NB4 (cell line): ENCODE data around the gene MICAL3.

Experiments
- DNase-seq: peaks from one replicate; pipeline ENCODE4 v3.0.0; 2010; ENCODE audit warnings: low read depth
- H3K4me3 ChIP-seq: one replicate; pipeline ENCODE4 v1.5.1; 2011; ENCODE audit warnings: mild to moderate bottlenecking, low read depth, low read length, moderate library complexity
- MYC ChIP-seq: IDR thresholded peaks from 2 replicates; pipeline ENCODE4 v1.6.1; 2011; ENCODE audit warnings: low read depth, low read length
- POLR2A ChIP-seq: IDR thresholded peaks from 2 replicates; pipeline ENCODE4 v1.6.1; 2011; ENCODE audit warnings: mild to moderate bottlenecking; ENCODE audit not compliant: insufficient read length; ENCODE audit errors: extremely low read depth
- TF ChIP-seq, protein P1 (sequence below): IDR thresholded peaks from one replicate; pipeline ENCODE4 v1.5.1; 2012; ENCODE audit warnings: low read depth, low read length
- TF ChIP-seq, protein P2 (sequence below): IDR thresholded peaks from 2 replicates; pipeline ENCODE4 v1.6.1; 2011; ENCODE audit warnings: low read depth, low read length

The MICAL3 gene

DNA sequence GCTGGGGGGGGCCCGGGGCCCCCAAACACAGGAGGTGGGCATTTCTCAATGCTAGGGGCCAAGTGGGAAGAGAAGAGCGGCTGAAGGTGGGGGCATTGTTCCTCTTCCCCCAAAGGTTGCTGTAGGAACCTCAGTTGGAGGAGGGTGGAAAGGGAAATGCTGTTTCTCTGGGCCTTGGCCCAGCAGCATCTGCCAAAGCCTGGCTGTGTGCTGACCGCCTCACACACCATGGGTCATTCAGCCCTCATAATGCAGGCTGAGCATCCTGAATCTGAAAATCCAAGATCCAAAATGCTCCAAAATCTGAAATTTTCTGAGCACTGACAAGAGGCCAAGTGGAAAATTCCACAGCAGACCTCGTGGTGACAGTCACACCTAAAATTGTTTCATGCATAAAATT is 201.1 kb downstream of the MICAL3 start:
- TF ChIP-seq, protein P1, sequence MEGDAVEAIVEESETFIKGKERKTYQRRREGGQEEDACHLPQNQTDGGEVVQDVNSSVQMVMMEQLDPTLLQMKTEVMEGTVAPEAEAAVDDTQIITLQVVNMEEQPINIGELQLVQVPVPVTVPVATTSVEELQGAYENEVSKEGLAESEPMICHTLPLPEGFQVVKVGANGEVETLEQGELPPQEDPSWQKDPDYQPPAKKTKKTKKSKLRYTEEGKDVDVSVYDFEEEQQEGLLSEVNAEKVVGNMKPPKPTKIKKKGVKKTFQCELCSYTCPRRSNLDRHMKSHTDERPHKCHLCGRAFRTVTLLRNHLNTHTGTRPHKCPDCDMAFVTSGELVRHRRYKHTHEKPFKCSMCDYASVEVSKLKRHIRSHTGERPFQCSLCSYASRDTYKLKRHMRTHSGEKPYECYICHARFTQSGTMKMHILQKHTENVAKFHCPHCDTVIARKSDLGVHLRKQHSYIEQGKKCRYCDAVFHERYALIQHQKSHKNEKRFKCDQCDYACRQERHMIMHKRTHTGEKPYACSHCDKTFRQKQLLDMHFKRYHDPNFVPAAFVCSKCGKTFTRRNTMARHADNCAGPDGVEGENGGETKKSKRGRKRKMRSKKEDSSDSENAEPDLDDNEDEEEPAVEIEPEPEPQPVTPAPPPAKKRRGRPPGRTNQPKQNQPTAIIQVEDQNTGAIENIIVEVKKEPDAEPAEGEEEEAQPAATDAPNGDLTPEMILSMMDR: no peak
- no peak for TF ChIP-seq MYC
- TF ChIP-seq, protein P2, sequence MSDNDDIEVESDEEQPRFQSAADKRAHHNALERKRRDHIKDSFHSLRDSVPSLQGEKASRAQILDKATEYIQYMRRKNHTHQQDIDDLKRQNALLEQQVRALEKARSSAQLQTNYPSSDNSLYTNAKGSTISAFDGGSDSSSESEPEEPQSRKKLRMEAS: no peak
- no peak for TF ChIP-seq POLR2A
- no peak for DNase-seq
- H3K4me3 ChIP-seq: no peak overlapping the region

DNA sequence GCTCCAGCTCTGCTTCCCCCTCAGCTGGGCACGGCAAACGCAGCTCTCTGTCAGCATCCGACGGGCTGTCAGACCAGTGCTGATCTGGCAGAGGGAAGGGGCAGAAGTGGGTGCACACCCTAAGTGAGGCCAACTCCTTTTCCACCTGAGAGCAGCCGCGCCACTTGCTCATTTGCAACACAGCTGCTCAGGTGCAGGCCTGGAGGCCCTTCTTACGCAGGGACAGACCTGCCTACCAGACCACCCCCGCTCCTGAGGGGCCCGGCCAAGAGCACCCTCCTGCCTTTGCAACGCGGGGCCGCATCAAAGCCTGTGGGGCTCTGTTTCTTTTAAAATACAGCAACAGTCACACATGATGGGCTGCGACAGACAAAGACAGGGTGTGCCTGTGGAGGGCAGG is 202.3 kb downstream of the MICAL3 start:
- H3K4me3 ChIP-seq: no peak overlapping the region
- DNase-seq: no peak
- TF ChIP-seq, protein P2: no peak
- TF ChIP-seq POLR2A: no peak
- no peak for TF ChIP-seq MYC
- TF ChIP-seq, protein P1: no peak

DNA sequence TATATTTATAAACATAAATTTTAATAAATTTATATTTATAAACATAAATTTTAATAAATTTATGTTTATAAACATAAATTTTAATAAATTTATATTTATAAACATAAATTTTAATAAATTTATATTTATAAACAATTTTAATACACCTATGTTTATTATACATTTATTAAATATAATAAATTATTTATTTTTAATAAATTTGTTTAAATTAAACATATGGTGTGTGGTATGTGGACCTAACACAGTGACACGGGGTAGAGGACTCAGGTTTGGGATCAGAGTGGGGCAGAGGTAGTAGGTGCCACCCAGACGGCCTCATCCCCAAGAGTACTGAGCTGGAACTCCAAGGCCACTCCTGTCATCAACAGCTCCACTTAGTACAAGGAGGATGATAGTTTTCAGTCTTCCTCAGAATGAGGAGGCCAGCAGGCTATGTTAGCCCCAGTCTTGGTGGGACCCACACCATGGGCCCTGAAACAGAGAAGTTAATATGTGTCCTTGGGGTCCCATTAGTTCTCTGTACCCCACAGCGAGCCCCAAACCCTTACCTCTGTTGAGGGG is 203.4 kb downstream of the MICAL3 start:
- H3K4me3 ChIP-seq: no peak overlapping the region
- TF ChIP-seq, protein P1: no peak
- TF ChIP-seq, protein P2: no peak
- TF ChIP-seq POLR2A (no peak), MYC (no peak)
- DNase-seq: peak; percentile 13

DNA sequence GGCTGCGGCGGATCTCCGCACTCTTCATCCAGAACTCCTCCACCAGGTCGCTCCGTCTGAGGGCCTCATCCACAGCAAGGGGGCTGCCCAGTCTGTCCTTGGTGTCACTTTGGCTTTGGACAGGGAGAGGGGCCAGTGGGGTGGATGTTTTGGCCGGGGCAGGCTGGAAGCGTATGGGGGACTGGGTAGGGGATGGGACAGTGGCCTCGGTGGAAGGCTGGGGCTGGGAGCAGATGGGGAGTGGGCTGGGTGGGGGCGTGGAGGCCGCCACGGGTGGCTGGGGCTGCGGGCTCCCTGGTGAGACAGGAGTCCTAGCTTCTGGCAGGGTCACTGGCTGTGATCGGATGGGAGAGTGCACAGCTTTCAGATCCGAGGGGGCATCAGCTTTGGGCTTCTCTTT is 205.7 kb downstream of the MICAL3 start:
- TF ChIP-seq, protein P1: no peak
- TF ChIP-seq MYC: no peak
- no peak for TF ChIP-seq POLR2A
- TF ChIP-seq, protein P2: no peak
- H3K4me3 ChIP-seq: no peak overlapping the region

DNA sequence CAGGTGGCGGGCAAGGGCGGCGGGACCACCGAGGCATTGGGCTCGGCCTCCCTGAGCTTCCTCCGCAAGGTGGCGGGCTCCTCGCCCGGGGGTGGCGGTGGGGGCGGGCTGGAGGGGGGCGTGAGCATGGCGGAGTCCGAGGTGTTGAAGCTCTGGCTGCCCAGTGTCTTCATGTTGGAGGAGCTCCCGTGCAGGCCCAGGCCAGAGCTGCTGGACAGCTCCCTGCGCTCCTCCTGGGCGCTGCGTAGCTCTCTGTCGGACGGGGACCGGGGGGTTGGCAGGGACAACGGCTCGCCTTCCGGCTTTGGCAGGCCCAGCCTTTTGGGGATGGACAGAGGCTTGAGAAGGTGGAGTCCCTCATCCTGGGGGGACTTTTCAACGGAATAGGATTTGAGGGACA is 206.2 kb downstream of the MICAL3 start:
- TF ChIP-seq, protein P1: no peak
- TF ChIP-seq POLR2A: no peak
- H3K4me3 ChIP-seq: no peak overlapping the region
- DNase-seq: no peak

More for the DNA sequence above, 205.7 kb downstream of the MICAL3 start:
- DNase-seq: no peak

DNA sequence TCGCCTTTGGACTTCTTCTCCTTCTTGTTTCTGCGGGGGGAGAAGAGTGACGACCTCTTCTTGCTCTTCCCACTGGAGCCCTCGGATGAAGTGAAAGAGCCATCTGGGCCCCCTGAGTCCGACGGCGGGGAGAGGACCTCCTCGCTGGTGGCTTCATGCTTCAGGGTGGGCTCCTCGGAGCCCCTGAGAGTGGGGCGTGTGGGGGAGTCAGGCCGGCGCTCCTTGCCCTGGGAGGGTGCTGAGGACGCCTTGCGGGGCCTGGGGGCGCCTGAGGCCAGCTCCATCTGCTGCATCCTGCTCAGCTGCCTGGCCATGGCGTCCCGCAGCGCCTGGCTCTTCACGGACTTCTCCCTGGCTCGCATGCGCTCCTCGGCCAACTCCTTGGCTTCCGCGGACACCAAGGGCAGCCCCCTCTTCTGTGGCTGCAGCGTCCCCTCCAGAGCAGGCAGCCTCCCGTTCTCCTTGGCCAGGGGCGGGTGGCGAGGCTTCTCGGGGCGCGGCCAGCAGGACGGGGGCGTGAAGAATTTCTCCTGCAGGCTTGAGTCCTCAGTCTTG is 206.8 kb downstream of the MICAL3 start:
- no peak for TF ChIP-seq MYC
- TF ChIP-seq, protein P2: no peak
- no peak for TF ChIP-seq POLR2A
- TF ChIP-seq, protein P1: no peak
- no peak for DNase-seq
- H3K4me3 ChIP-seq: no peak overlapping the region
